ENCODE measurements around the gene BPI.

DNA sequence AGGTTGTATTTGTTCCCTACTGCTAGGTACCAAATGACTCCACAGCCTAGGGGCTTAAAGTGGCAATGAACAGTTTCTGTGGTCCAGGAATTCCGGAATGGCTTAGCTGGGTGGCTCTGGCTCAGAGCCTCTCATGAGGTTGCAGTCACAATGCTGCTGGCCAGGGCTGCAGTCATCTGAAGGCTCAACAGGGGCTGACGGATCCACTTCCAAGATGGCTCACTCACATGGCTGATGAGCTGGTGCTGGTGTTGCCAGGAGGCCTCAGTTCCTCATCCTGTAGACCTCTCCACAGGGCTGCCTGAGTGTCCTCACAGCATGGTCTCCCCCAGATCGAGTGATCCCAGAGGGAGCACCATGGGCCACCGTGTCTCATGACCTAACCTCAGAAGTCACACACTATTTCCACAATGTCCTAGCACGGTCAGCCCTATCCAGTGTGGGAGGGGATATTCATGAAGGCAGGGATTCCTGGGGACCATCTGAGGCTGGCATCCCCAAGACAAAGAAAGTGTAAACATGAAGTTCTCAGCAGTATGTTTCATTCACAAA, 19.0 kb upstream of the BPI start:
- TF ChIP-seq, protein P1, sequence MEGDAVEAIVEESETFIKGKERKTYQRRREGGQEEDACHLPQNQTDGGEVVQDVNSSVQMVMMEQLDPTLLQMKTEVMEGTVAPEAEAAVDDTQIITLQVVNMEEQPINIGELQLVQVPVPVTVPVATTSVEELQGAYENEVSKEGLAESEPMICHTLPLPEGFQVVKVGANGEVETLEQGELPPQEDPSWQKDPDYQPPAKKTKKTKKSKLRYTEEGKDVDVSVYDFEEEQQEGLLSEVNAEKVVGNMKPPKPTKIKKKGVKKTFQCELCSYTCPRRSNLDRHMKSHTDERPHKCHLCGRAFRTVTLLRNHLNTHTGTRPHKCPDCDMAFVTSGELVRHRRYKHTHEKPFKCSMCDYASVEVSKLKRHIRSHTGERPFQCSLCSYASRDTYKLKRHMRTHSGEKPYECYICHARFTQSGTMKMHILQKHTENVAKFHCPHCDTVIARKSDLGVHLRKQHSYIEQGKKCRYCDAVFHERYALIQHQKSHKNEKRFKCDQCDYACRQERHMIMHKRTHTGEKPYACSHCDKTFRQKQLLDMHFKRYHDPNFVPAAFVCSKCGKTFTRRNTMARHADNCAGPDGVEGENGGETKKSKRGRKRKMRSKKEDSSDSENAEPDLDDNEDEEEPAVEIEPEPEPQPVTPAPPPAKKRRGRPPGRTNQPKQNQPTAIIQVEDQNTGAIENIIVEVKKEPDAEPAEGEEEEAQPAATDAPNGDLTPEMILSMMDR (IDR thresholded peaks at IDR 0.05; ENCODE audit: insufficient read depth, low read length, poor library complexity, severe bottlenecking) = no peak
- no peak for TF ChIP-seq EZH2phosphoT487 (conservative IDR thresholded peaks at IDR 0.05; ENCODE audit: low read length)

Measured in SU-DHL-6 (cell line).